IMR-90 (cell line): Measurements from ENCODE around the gene USP16. TPM values are rescaled to one million over a fixed set of nuclear protein-coding genes. Genes with fewer than 3 reads are reported as not detected.

Experiments used
- BHLHE40 ChIP-seq: fragments of 150-350 bp; IDR thresholded peaks from 2 replicates; pipeline ENCODE4 v1.6.1; 2016; ENCODE audit warnings: mild to moderate bottlenecking, low read depth, low read length
- CTCF ChIP-seq: conservative IDR thresholded peaks from 2 replicates; pipeline ENCODE4 v1.5.1; 2012; ENCODE audit warnings: mild to moderate bottlenecking, low read depth, low read length, improper control_type of control experiment
- ELK1 ChIP-seq: fragments of 150-350 bp; IDR thresholded peaks from 2 replicates; pipeline ENCODE4 v1.6.1; 2016; ENCODE audit warnings: low read depth, mild to moderate bottlenecking, low read length, moderate library complexity, borderline replicate concordance
- NFE2L2 ChIP-seq: fragments of 150-350 bp; IDR thresholded peaks from 2 replicates; pipeline ENCODE4 v1.6.1; 2016; ENCODE audit warnings: low read depth, mild to moderate bottlenecking, low read length
- POLR2A ChIP-seq: IDR thresholded peaks from 2 replicates; pipeline ENCODE4 v1.6.1; 2012; ENCODE audit warnings: mild to moderate bottlenecking, low read depth, low read length
- polyA plus RNA-seq, 3 experiments: library from polyadenylated mRNA; depleted of rRNA; stranded (reverse); fragments of >200 nt; gene quantifications; 2 replicates each; pipeline ENCODE4 v1.2.3, GENCODE V29; 2012; ENCODE audit warnings: low replicate concordance in 1 of 3
- total RNA-seq: library from RNA; depleted of rRNA; stranded (reverse); fragments of >200 nt; gene quantifications from 2 replicates; pipeline ENCODE4 v1.2.3, GENCODE V29; 2012

USP16 gene
- total and polyA plus RNA-seq, 2 of the 4 experiments (the other 2 are of a cell fraction), result 15.5 to 28.7 TPM

GRCh38 chr21:29024474-29025327, at the start of gene USP16 (continued):
- TF ChIP-seq CTCF (0 out of 2 replicates have a peak, but pooled peaks have one; percentile 13), POLR2A (peak; percentile 93), ELK1 (no peak), BHLHE40 (peak; percentile 4; the same call in 1 of the 2 replicates), NFE2L2 (no peak)
